Stimulated activated CD8-positive, alpha-beta memory T cell treated with anti-CD3 and anti-CD28 coated beads, Interleukin-15, amount 100 ng/mL, for 24 hours (primary cell): Measurements from ENCODE around the gene JAML.

ENCODE experiments used
- DNase-seq: peaks from one replicate; pipeline ENCODE4 v3.0.0-alpha.2; 2020; ENCODE audit warnings: low read depth

JAML gene

DNA sequence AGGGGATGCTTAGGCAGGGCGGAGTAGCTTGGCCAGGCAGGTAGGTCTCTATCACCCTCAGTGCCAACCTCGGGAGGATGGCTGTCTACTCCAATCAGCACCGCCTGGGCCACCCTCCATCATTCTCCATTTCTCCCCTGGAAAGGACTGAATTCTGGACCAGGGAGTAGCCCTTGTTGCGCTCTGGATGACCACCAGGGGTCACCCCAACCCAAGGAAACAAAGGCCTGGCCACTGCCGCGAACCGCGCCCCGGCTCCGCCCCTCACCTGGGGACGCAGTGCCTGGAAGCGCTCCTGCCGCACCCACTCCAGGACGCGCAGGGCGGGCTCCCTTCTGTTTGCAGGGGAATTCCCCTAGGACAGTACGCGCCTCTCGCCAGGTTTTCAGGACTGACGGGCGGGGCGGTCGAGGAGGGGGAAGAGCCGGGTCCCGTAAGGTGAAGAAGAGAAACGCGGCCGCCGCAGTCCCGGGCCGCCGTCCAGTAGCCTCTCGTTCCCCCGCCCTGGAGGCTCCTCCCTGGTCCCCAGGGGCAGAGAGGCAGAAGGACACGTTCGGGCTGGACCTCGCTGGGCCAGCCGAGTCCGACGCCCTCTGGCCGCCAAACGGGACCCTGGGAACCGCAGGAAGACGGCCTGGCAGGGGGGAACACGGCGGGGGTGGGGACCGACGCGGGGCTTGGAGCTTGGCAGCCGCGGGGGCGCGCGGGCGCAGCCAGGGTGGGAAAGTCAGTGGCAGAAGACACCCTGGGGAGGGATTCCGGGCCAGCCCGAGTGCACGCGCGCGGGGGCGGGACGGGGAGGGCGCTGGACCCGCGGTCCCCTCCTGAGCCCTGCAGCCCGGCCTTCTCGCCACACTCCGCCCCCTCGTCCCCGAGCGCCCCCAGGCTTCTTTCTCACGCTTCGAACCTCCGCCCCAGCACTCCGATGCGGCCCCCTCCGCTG, 79.3 kb downstream of the JAML start:
- DNase-seq: peak; percentile 77

GRCh38 chr11:118144301-118145268, 80.2 kb downstream of the JAML start:
- no peak for DNase-seq
